Endothelial cell of umbilical vein (primary cell): ENCODE results near the gene CMIP. TPM values are rescaled to one million over a fixed set of nuclear protein-coding genes. Genes with fewer than 3 reads are reported as not detected.

ENCODE experiments used
- BruUV-seq: library from RNA; stranded (reverse); fragments of 400-500 nt; replicated peaks from 2 replicates; lab custom pipeline; 2021; lab: Mats Ljungman, UMichigan
- CTCF ChIA-PET: fragments of 300-600, 350-600 bp; sonication (Branson Sonifier 250); formaldehyde crosslinking; loops from one replicate; lab custom pipeline; 2021; ENCODE audit warnings: antibody characterized with exemption, inconsistent platforms; lab: Charles Lee
- POLR2A ChIA-PET: fragments of 300-600, 350-600 bp; sonication (Branson Sonifier 250); formaldehyde crosslinking; loops from one replicate; lab custom pipeline; 2021; ENCODE audit warnings: antibody characterized with exemption, inconsistent platforms; lab: Charles Lee
- DNase-seq: peaks from one replicate; pipeline ENCODE4 v3.0.0-alpha.2; 2011; ENCODE audit warnings: low read depth, low spot score
- FAIRE-seq: peaks from 2 replicates; lab custom pipeline; 2011; peaks lifted over from hg19 to GRCh38; lab: Jason Lieb, UNC
- H2AFZ ChIP-seq: 2 replicates; pipeline ENCODE4 v1.6.0; 2012; ENCODE audit warnings: low read depth, low read length, control low read depth, inconsistent platforms
- H3K27ac ChIP-seq: 2 replicates; pipeline ENCODE4 v1.5.1; 2011; ENCODE audit warnings: low read depth, mild to moderate bottlenecking, control low read depth, low read length, moderate library complexity; ENCODE audit not compliant: insufficient read depth
- H3K27me3 ChIP-seq, 2 experiments: 2 replicates each; pipeline versions ENCODE4 v1.6.0 to v1.6.1; 2011; ENCODE audit warnings: low read length in 2 of 2, mixed read lengths in 1 of 2; ENCODE audit not compliant: control insufficient read depth in 2 of 2, insufficient read depth in 2 of 2
- H3K36me3 ChIP-seq, 2 experiments: 2 replicates in 1 of 2; 3 replicates in 1 of 2; pipeline ENCODE4 v1.5.1; 2011; ENCODE audit warnings: low read length in 2 of 2, mild to moderate bottlenecking in 1 of 2, moderate library complexity in 1 of 2; ENCODE audit not compliant: control insufficient read depth in 2 of 2, insufficient read depth in 2 of 2; ENCODE audit errors: extremely low read depth in 1 of 2
- H3K4me1 ChIP-seq: 3 replicates; pipeline ENCODE4 v1.5.1; 2011; ENCODE audit warnings: mild to moderate bottlenecking, low read length; ENCODE audit not compliant: control insufficient read depth, insufficient read depth; ENCODE audit errors: extremely low read depth
- H3K4me2 ChIP-seq: 2 replicates; pipeline ENCODE4 v1.6.1; 2011; ENCODE audit warnings: low read length, control low read depth, mixed read lengths; ENCODE audit not compliant: insufficient read depth
- H3K4me3 ChIP-seq, 3 experiments: fragments of 200-600 bp in 1 of 3; sonication (generic), shearing (Covaris generic) in 1 of 3; replicated peaks in 1 of 3; 2 replicates each; pipeline ENCODE4 v1.5.1; 2011 to 2016; ENCODE audit warnings: control low read depth in 3 of 3, low read length in 3 of 3, mild to moderate bottlenecking in 2 of 3, inconsistent platforms in 1 of 3, low read depth in 1 of 3, moderate library complexity in 1 of 3; ENCODE audit not compliant: insufficient read depth in 1 of 3
- H3K79me2 ChIP-seq: 2 replicates; pipeline ENCODE4 v1.6.0; 2012; ENCODE audit warnings: low read length, inconsistent platforms; ENCODE audit not compliant: control insufficient read depth, insufficient read depth
- H3K9ac ChIP-seq: replicated peaks from 2 replicates; pipeline ENCODE3; 2011; ENCODE audit warnings: low read length, control low read depth; ENCODE audit not compliant: insufficient read depth; ENCODE audit errors: extremely low read depth
- H3K9me1 ChIP-seq: replicated peaks from 3 replicates; pipeline ENCODE4 v1.6.0; 2011; ENCODE audit warnings: mild to moderate bottlenecking, low read length; ENCODE audit not compliant: control insufficient read depth, insufficient read depth; ENCODE audit errors: extremely low read depth
- H3K9me3 ChIP-seq: replicated peaks from 2 replicates; pipeline ENCODE4 v1.5.1; 2012; ENCODE audit warnings: low read length, inconsistent platforms; ENCODE audit not compliant: control insufficient read depth, insufficient read depth
- H4K20me1 ChIP-seq: replicated peaks from 2 replicates; pipeline ENCODE3; 2011; ENCODE audit warnings: mild to moderate bottlenecking, low read length; ENCODE audit not compliant: control insufficient read depth, insufficient read depth; ENCODE audit errors: extremely low read depth
- CTCF ChIP-seq, 2 donors: IDR thresholded peaks; 1 replicate in 1 of 2; 2 replicates in 1 of 2; pipeline ENCODE4 v1.5.1; 2011; ENCODE audit warnings: low read length in 2 of 2, mild to moderate bottlenecking in 2 of 2, moderate library complexity in 2 of 2, control low read depth in 1 of 2, inconsistent platforms in 1 of 2, low read depth in 1 of 2; ENCODE audit not compliant: insufficient read depth in 1 of 2; ENCODE audit errors: extremely low read depth in 1 of 2
- EZH2 ChIP-seq: IDR thresholded peaks from 2 replicates; pipeline ENCODE4 v1.6.1; 2012; ENCODE audit warnings: borderline replicate concordance, low read depth, mild to moderate bottlenecking, moderate library complexity, low read length, inconsistent platforms; ENCODE audit not compliant: severe bottlenecking
- FOS ChIP-seq: IDR thresholded peaks from 2 replicates; pipeline ENCODE4 v1.6.1; 2011; ENCODE audit warnings: mild to moderate bottlenecking, low read length, moderate library complexity, borderline replicate concordance; ENCODE audit not compliant: insufficient read depth
- GATA2 ChIP-seq: IDR thresholded peaks from 2 replicates; pipeline ENCODE4 v1.7.0; 2011; ENCODE audit warnings: low read depth, mild to moderate bottlenecking, moderate library complexity, mixed read lengths, low read length; ENCODE audit not compliant: insufficient read length, insufficient read depth
- JUN ChIP-seq: IDR thresholded peaks from 2 replicates; pipeline ENCODE4 v1.6.1; 2011; ENCODE audit warnings: borderline replicate concordance, low read depth; ENCODE audit not compliant: insufficient read length, insufficient read depth
- MAX ChIP-seq: IDR thresholded peaks from 2 replicates; pipeline ENCODE4 v1.6.1; 2011; ENCODE audit not compliant: insufficient read depth, insufficient read length
- MYC ChIP-seq: IDR thresholded peaks from one replicate; pipeline ENCODE4 v1.6.1; 2011; ENCODE audit warnings: mild to moderate bottlenecking, low read depth, low read length
- POLR2A ChIP-seq: IDR thresholded peaks from 2 replicates; pipeline ENCODE4 v1.6.1; 2012; ENCODE audit warnings: low read depth, mild to moderate bottlenecking, control low read depth, low read length
- POLR2AphosphoS5 ChIP-seq: IDR thresholded peaks from 2 replicates; pipeline ENCODE4 v1.6.1; 2012; ENCODE audit warnings: low read depth, mild to moderate bottlenecking, control low read depth, low read length, moderate library complexity; ENCODE audit not compliant: insufficient read depth
- dilution Hi-C: fragments of 300-500 bp; cut with MboI; formaldehyde crosslinking; loops from one replicate; pipeline ENCODE4 v1.15.0; 2019; ENCODE audit warnings: low sequenced_read_pairs; ENCODE audit not compliant: extremely low pct_ligation_motif_present
- intact Hi-C: fragments of 100-400 bp; cut with micrococcal nuclease; formaldehyde crosslinking; loops from one replicate; pipeline ENCODE4 v1.10.0; 2022
- polyA plus RNA-seq, 4 experiments: library from polyadenylated mRNA; depleted of rRNA in 3 of 4; stranded (reverse) in 3 of 4; unstranded in 1 of 4; fragments of >200 nt; gene quantifications; 2 replicates each; pipeline versions ENCODE4 v1.2.1 to v1.2.3, GENCODE V29; 2011 to 2012; ENCODE audit warnings: missing spikeins in 1 of 4
- total RNA-seq: library from RNA; stranded (reverse); gene quantifications from 2 replicates; pipeline ENCODE4 v1.2.3, GENCODE V29; 2021

Gene CMIP
- total and polyA plus RNA-seq, 2 donors (not counting 3 experiments of a cell fraction or from before 2014, with no cell fraction given): 29.0 to 101 TPM

- BruUV-seq: no TSS peak
- no peaks in the 10 kb centered on the region for H3K9me3 ChIP-seq
- no peak for FAIRE-seq
- POLR2A ChIA-PET: no interaction called here
- peak overlapping the region; percentile 46 for H3K9ac ChIP-seq
- H3K4me1 ChIP-seq: peaks cover 80% of the 10 kb centered on the region
- TF ChIP-seq FOS: no peak
- TF ChIP-seq MAX: no peak
- no peaks in the 10 kb centered on the region for H3K9me1 ChIP-seq
- peak overlapping the region; percentile 96 for H3K27ac ChIP-seq
- peak overlapping the region; percentile 24 for H3K4me2 ChIP-seq
- H4K20me1 ChIP-seq: no peaks in the 10 kb centered on the region
- H3K27me3 ChIP-seq: no peaks in the 10 kb centered on the region
- intact Hi-C loops (loop anchor here (1.0 to 5.0 kb wide), 3 partner anchors 16 to 117 kb away; no protein-coding TSS in a partner anchor), dilution Hi-C loops (no loop called here)
- no peak overlapping the region for H3K4me3 ChIP-seq
- H3K36me3 ChIP-seq: no peaks in the 10 kb centered on the region
- CTCF ChIA-PET: interaction anchor here (0.9 to 1.4 kb wide), 5 partner anchors 9 to 230 kb away, joined by 3 to 5 read pairs (median 3); no protein-coding TSS in a partner anchor
- H2AFZ ChIP-seq: no peak overlapping the region
- no peak for DNase-seq
- peaks cover 55% of the 10 kb centered on the region for H3K79me2 ChIP-seq
These were observed 50.3 kb downstream of the CMIP start for GRCh38 chr16:81494888-81495287.

- intact Hi-C loops: loop anchor here (2.0 kb wide), 1 partner anchor 57 kb away; no protein-coding TSS in a partner anchor
These were observed 51.0 kb downstream of the CMIP start for GRCh38 chr16:81495321-81496234.

More at GRCh38 chr16:81495321-81496234, 51.0 kb downstream of the CMIP start:
- Histone ChIP-seq H3K4me3 (no peak overlapping the region), H3K9ac (peak overlapping the region; percentile 48), H4K20me1 (no peaks in the 10 kb centered on the region), H3K9me3 (no peaks in the 10 kb centered on the region), H3K36me3 (no peaks in the 10 kb centered on the region), H3K4me2 (peak overlapping the region; percentile 24), H3K4me1 (peaks cover 80% of the 10 kb centered on the region), H3K9me1 (no peaks in the 10 kb centered on the region), H3K27me3 (no peaks in the 10 kb centered on the region), H2AFZ (no peak overlapping the region), H3K27ac (peak overlapping the region; percentile 96), H3K79me2 (peaks cover 50% of the 10 kb centered on the region)
- POLR2A ChIA-PET: no interaction called here
- BruUV-seq: no TSS peak
- CTCF ChIA-PET: interaction anchor here (1.4 kb wide), 3 partner anchors 10 to 67 kb away, joined by 3 to 5 read pairs (median 4); no protein-coding TSS in a partner anchor
- dilution Hi-C loops: no loop called here
- peak; percentile 88 for FAIRE-seq
- DNase-seq: peak; percentile 73
- TF ChIP-seq MYC (no peak), EZH2 (no peak), GATA2 (peak; percentile 56), MAX (no peak), CTCF (IDR thresholded peaks at IDR 0.05; ENCODE audit: extremely low read depth in 1 of 2, insufficient read depth in 1 of 2, low read depth in 1 of 2, low read length in 2 of 2) (peak; percentile 11 to 17), JUN (no peak), FOS (no peak), POLR2AphosphoS5 (peak; percentile 34), POLR2A (no peak)
